Endothelial cell of umbilical vein (primary cell): ENCODE data around the gene CEP57L1. TPM values are rescaled to one million over a fixed set of nuclear protein-coding genes. Genes with fewer than 3 reads are reported as not detected.

Source experiments
- BruUV-seq: library from RNA; stranded (reverse); fragments of 400-500 nt; replicated peaks from 2 replicates; lab custom pipeline; 2021; lab: Mats Ljungman, UMichigan
- CTCF ChIA-PET: fragments of 300-600, 350-600 bp; sonication (Branson Sonifier 250); formaldehyde crosslinking; loops from one replicate; lab custom pipeline; 2021; ENCODE audit warnings: antibody characterized with exemption, inconsistent platforms; lab: Charles Lee
- POLR2A ChIA-PET: fragments of 300-600, 350-600 bp; sonication (Branson Sonifier 250); formaldehyde crosslinking; loops from one replicate; lab custom pipeline; 2021; ENCODE audit warnings: antibody characterized with exemption, inconsistent platforms; lab: Charles Lee
- DNase-seq: peaks from one replicate; pipeline ENCODE4 v3.0.0-alpha.2; 2011; ENCODE audit warnings: low read depth, low spot score
- FAIRE-seq: peaks from 2 replicates; lab custom pipeline; 2011; peaks lifted over from hg19 to GRCh38; lab: Jason Lieb, UNC
- H2AFZ ChIP-seq: 2 replicates; pipeline ENCODE4 v1.6.0; 2012; ENCODE audit warnings: low read depth, low read length, control low read depth, inconsistent platforms
- H3K27ac ChIP-seq: 2 replicates; pipeline ENCODE4 v1.5.1; 2011; ENCODE audit warnings: low read depth, mild to moderate bottlenecking, control low read depth, low read length, moderate library complexity; ENCODE audit not compliant: insufficient read depth
- H3K27me3 ChIP-seq, 2 experiments: 2 replicates each; pipeline versions ENCODE4 v1.6.0 to v1.6.1; 2011; ENCODE audit warnings: low read length in 2 of 2, mixed read lengths in 1 of 2; ENCODE audit not compliant: control insufficient read depth in 2 of 2, insufficient read depth in 2 of 2
- H3K36me3 ChIP-seq, 2 experiments: 2 replicates in 1 of 2; 3 replicates in 1 of 2; pipeline ENCODE4 v1.5.1; 2011; ENCODE audit warnings: low read length in 2 of 2, mild to moderate bottlenecking in 1 of 2, moderate library complexity in 1 of 2; ENCODE audit not compliant: control insufficient read depth in 2 of 2, insufficient read depth in 2 of 2; ENCODE audit errors: extremely low read depth in 1 of 2
- H3K4me1 ChIP-seq: 3 replicates; pipeline ENCODE4 v1.5.1; 2011; ENCODE audit warnings: mild to moderate bottlenecking, low read length; ENCODE audit not compliant: control insufficient read depth, insufficient read depth; ENCODE audit errors: extremely low read depth
- H3K4me2 ChIP-seq: 2 replicates; pipeline ENCODE4 v1.6.1; 2011; ENCODE audit warnings: low read length, control low read depth, mixed read lengths; ENCODE audit not compliant: insufficient read depth
- H3K4me3 ChIP-seq, 3 experiments: fragments of 200-600 bp in 1 of 3; sonication (generic), shearing (Covaris generic) in 1 of 3; replicated peaks in 1 of 3; 2 replicates each; pipeline ENCODE4 v1.5.1; 2011 to 2016; ENCODE audit warnings: control low read depth in 3 of 3, low read length in 3 of 3, mild to moderate bottlenecking in 2 of 3, inconsistent platforms in 1 of 3, low read depth in 1 of 3, moderate library complexity in 1 of 3; ENCODE audit not compliant: insufficient read depth in 1 of 3
- H3K79me2 ChIP-seq: 2 replicates; pipeline ENCODE4 v1.6.0; 2012; ENCODE audit warnings: low read length, inconsistent platforms; ENCODE audit not compliant: control insufficient read depth, insufficient read depth
- H3K9ac ChIP-seq: replicated peaks from 2 replicates; pipeline ENCODE3; 2011; ENCODE audit warnings: low read length, control low read depth; ENCODE audit not compliant: insufficient read depth; ENCODE audit errors: extremely low read depth
- H3K9me1 ChIP-seq: replicated peaks from 3 replicates; pipeline ENCODE4 v1.6.0; 2011; ENCODE audit warnings: mild to moderate bottlenecking, low read length; ENCODE audit not compliant: control insufficient read depth, insufficient read depth; ENCODE audit errors: extremely low read depth
- H3K9me3 ChIP-seq: replicated peaks from 2 replicates; pipeline ENCODE4 v1.5.1; 2012; ENCODE audit warnings: low read length, inconsistent platforms; ENCODE audit not compliant: control insufficient read depth, insufficient read depth
- H4K20me1 ChIP-seq: replicated peaks from 2 replicates; pipeline ENCODE3; 2011; ENCODE audit warnings: mild to moderate bottlenecking, low read length; ENCODE audit not compliant: control insufficient read depth, insufficient read depth; ENCODE audit errors: extremely low read depth
- EZH2 ChIP-seq: IDR thresholded peaks from 2 replicates; pipeline ENCODE4 v1.6.1; 2012; ENCODE audit warnings: borderline replicate concordance, low read depth, mild to moderate bottlenecking, moderate library complexity, low read length, inconsistent platforms; ENCODE audit not compliant: severe bottlenecking
- FOS ChIP-seq: IDR thresholded peaks from 2 replicates; pipeline ENCODE4 v1.6.1; 2011; ENCODE audit warnings: mild to moderate bottlenecking, low read length, moderate library complexity, borderline replicate concordance; ENCODE audit not compliant: insufficient read depth
- GATA2 ChIP-seq: IDR thresholded peaks from 2 replicates; pipeline ENCODE4 v1.7.0; 2011; ENCODE audit warnings: low read depth, mild to moderate bottlenecking, moderate library complexity, mixed read lengths, low read length; ENCODE audit not compliant: insufficient read length, insufficient read depth
- JUN ChIP-seq: IDR thresholded peaks from 2 replicates; pipeline ENCODE4 v1.6.1; 2011; ENCODE audit warnings: borderline replicate concordance, low read depth; ENCODE audit not compliant: insufficient read length, insufficient read depth
- MYC ChIP-seq: IDR thresholded peaks from one replicate; pipeline ENCODE4 v1.6.1; 2011; ENCODE audit warnings: mild to moderate bottlenecking, low read depth, low read length
- POLR2A ChIP-seq: IDR thresholded peaks from 2 replicates; pipeline ENCODE4 v1.6.1; 2012; ENCODE audit warnings: low read depth, mild to moderate bottlenecking, control low read depth, low read length
- POLR2AphosphoS5 ChIP-seq: IDR thresholded peaks from 2 replicates; pipeline ENCODE4 v1.6.1; 2012; ENCODE audit warnings: low read depth, mild to moderate bottlenecking, control low read depth, low read length, moderate library complexity; ENCODE audit not compliant: insufficient read depth
- dilution Hi-C: fragments of 300-500 bp; cut with MboI; formaldehyde crosslinking; loops from one replicate; pipeline ENCODE4 v1.15.0; 2019; ENCODE audit warnings: low sequenced_read_pairs; ENCODE audit not compliant: extremely low pct_ligation_motif_present
- intact Hi-C: fragments of 100-400 bp; cut with micrococcal nuclease; formaldehyde crosslinking; loops from one replicate; pipeline ENCODE4 v1.10.0; 2022
- polyA plus RNA-seq, 4 experiments: library from polyadenylated mRNA; depleted of rRNA in 3 of 4; stranded (reverse) in 3 of 4; unstranded in 1 of 4; fragments of >200 nt; gene quantifications; 2 replicates each; pipeline versions ENCODE4 v1.2.1 to v1.2.3, GENCODE V29; 2011 to 2012; ENCODE audit warnings: missing spikeins in 1 of 4
- total RNA-seq: library from RNA; stranded (reverse); gene quantifications from 2 replicates; pipeline ENCODE4 v1.2.3, GENCODE V29; 2021
- TF ChIP-seq, protein P1 (sequence below): IDR thresholded peaks from 2 replicates; pipeline ENCODE4 v1.6.1; 2011; ENCODE audit not compliant: insufficient read depth, insufficient read length
- TF ChIP-seq, protein P2 (sequence below), 2 donors: IDR thresholded peaks; 1 replicate in 1 of 2; 2 replicates in 1 of 2; pipeline ENCODE4 v1.5.1; 2011; ENCODE audit warnings: low read length in 2 of 2, mild to moderate bottlenecking in 2 of 2, moderate library complexity in 2 of 2, control low read depth in 1 of 2, inconsistent platforms in 1 of 2, low read depth in 1 of 2; ENCODE audit not compliant: insufficient read depth in 1 of 2; ENCODE audit errors: extremely low read depth in 1 of 2

The CEP57L1 gene
- total and polyA plus RNA-seq, 2 donors (not counting 3 experiments of a cell fraction or from before 2014, with no cell fraction given) = 7.8 to 20.9 TPM

- H3K4me3 ChIP-seq = no peak overlapping the region
- H3K4me2 ChIP-seq = no peak overlapping the region
- DNase-seq = no peak
- no peaks in the 10 kb centered on the region for H3K9me1 ChIP-seq
- H3K27me3 ChIP-seq = no peaks in the 10 kb centered on the region
- TF ChIP-seq POLR2A (no peak), JUN (no peak), EZH2 (no peak), MYC (no peak), FOS (no peak), GATA2 (no peak), POLR2AphosphoS5 (no peak)
- TF ChIP-seq, protein P1, sequence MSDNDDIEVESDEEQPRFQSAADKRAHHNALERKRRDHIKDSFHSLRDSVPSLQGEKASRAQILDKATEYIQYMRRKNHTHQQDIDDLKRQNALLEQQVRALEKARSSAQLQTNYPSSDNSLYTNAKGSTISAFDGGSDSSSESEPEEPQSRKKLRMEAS = no peak
- TF ChIP-seq, protein P2, sequence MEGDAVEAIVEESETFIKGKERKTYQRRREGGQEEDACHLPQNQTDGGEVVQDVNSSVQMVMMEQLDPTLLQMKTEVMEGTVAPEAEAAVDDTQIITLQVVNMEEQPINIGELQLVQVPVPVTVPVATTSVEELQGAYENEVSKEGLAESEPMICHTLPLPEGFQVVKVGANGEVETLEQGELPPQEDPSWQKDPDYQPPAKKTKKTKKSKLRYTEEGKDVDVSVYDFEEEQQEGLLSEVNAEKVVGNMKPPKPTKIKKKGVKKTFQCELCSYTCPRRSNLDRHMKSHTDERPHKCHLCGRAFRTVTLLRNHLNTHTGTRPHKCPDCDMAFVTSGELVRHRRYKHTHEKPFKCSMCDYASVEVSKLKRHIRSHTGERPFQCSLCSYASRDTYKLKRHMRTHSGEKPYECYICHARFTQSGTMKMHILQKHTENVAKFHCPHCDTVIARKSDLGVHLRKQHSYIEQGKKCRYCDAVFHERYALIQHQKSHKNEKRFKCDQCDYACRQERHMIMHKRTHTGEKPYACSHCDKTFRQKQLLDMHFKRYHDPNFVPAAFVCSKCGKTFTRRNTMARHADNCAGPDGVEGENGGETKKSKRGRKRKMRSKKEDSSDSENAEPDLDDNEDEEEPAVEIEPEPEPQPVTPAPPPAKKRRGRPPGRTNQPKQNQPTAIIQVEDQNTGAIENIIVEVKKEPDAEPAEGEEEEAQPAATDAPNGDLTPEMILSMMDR (IDR thresholded peaks at IDR 0.05; ENCODE audit: extremely low read depth in 1 of 2, insufficient read depth in 1 of 2, low read depth in 1 of 2, low read length in 2 of 2) = no peak
- intact Hi-C loops = no loop called here
- no peak overlapping the region for H3K9ac ChIP-seq
- no peak overlapping the region for H2AFZ ChIP-seq
- CTCF ChIA-PET = no interaction called here
- POLR2A ChIA-PET = no interaction called here
- H4K20me1 ChIP-seq = peaks cover 3% of the 10 kb centered on the region
- H3K79me2 ChIP-seq = peaks cover 17% of the 10 kb centered on the region
- FAIRE-seq = no peak
- BruUV-seq = no TSS peak
- H3K36me3 ChIP-seq = no peaks in the 10 kb centered on the region
- no peaks in the 10 kb centered on the region for H3K4me1 ChIP-seq
- dilution Hi-C loops = no loop called here
- H3K9me3 ChIP-seq = no peaks in the 10 kb centered on the region
- no peak overlapping the region for H3K27ac ChIP-seq
Measured at GRCh38 chr6:109125504-109125903, 30.2 kb downstream of the CEP57L1 start.
